HG02642 (cell line): Measurements from ENCODE around the gene ITGB5.

ENCODE experiments used
- ATAC-seq: cut with Tn5 transposase; IDR thresholded peaks from one replicate; pipeline ENCODE4 v1.9.1; 2021; ENCODE audit warnings: mild to moderate bottlenecking; ENCODE audit not compliant: unreplicated experiment, poor library complexity

The ITGB5 gene

DNA sequence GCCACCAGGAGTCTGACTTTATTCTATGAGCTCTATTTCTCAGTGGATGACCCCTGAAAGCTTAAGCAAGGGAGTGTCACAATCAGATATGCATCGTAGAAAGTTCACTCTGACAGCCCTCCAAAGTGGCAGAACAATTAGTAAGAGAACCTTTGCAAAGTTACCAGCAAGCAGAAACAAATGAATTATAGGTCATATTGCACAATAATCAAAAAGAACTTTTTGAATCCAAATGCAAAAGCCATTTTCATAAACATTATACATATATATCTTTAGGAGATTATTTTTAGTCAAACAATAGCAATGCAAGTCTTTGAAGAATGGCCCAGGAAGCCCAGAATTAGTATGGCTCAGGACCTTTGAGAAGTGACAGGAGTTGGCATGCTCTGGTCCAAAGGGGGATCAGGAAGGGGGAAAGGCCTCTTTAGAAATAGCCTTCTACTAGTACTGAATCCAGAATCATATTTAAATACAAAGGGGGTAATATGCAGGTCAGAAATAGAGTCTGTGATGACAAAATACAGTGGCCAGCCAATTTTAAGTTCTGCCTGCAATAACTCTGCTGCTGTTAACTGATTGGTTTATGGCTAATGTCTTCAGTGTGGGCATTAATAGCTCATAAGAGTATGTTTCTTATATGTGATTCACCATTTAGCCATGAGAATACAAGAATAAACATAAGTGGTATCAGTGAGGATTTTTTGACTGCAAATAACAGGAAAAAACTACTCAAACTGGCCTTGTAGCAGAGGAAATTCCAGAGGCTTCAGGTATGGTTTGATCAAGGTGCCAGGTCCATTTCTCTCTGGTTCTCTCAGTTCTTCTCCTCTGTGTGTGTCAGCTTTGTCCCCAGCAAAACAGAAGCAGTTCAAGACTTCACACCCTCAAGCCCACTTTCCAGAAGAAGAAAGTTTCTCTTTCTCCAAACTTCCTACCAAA lies 17.0 kb upstream of the ITGB5 start:
- no peak for ATAC-seq

- no peak for ATAC-seq
Observed at GRCh38 chr3:124896824-124897526, 9.8 kb upstream of the ITGB5 start.

DNA sequence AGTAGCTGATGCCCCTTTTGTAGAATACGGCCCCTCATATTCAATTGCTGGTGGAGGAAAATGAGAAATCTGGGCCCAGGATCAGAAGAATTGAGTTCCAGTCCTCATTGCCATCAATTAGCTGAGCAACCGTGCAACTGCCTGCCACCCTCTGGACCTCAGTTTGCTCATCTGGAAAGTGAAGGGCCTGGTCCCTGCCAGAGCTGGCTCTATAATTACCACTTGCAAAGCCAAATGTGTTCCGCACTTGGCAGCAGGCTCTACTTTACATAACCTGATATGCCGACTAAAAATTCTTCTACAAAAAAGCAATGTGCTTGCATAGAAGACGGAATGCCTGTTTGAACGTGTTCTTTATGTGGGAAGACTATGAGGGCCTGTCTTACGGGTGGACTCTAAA lies 8.6 kb upstream of the ITGB5 start:
- no peak for ATAC-seq

DNA sequence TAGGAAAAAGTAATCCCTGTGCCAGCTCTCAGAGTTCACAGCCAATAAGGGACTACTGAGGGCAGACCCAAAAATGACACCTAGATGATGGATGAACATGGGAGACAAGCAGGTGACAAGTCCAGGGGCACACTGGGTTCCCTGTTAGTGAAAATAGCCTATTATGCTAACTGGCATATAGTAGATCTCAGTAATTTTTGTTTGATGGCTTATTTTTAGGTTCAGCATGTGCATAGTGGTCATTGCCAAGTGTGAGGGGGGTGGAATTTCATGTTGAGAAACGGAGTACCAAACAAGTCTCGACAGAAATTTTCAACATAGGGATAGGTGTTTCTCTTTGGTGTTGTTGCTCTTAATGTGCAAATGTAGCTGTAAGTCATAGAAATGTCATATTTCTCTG lies 6.4 kb upstream of the ITGB5 start:
- ATAC-seq, result no peak

DNA sequence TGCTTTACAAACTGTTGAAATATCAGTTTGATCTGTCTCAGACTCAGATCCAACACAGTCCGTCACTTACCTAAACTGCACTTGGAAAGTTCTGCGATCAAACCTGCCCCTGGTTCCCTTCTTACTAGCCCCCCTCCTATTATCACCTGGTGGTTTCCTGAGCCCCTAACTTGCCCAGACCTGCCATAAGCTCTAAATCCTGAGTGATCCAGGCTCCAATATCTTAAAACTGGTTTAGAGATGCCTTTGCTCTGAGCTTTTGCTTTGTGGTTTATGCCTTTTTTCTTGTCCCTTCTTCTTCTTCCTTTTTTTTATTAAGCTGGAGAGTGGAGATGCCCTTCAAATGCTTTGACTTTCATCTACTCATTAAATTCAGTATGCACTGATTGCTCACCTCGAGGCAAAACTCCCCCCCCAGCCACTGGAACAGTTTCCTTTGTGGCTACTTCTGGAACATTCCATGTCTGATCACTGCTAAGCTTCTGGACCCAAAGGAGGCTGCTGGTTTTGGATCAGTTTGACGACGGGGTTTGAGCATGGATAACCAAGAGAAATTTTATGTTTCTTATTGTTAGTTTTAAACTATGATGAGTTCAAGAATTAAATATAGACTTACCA lies 3.5 kb upstream of the ITGB5 start:
- no peak for ATAC-seq

DNA sequence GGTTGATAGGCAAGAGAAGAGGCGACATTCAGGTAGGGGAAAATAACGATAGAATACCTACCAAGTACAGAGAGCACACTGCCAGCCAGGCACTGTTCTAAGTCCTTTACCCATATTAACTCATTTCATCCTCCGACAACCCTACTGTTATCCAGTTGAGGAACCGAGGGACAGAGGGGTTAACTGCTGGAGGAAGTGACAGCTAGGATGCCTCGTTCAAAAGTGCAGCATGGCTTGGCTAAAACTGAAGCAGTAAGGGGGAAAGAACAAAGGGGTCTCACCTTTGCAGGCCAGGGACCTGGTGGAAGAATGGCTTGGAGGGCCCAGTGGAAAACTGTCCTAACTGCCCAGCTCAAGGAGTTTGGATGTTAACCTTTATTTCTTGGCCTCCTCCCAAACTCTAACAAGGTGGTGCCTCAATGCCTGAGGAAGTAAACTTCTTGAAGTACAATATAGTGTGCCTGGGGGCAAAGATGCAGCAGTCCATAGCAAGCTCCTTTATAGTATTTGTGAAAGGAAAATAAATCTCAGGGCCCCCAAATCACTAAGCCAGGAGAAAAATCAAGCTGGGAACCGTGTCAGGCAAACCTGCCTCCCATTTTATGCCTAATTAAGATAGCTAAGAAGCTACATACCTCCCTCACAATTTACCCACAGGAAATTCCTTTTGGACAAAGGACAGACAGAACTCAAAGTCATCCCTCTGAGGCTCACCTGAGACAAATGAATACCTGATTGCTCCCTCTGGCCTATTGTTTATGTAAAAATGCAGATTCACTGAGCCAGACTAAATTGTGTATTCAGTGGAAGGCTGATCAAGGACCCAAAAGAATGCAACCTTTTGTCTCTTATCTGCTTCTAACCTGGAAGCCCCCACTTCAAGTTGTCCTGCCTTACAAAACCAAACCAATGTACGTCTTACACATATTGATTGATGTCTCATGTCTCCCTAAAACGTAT lies 1.6 kb upstream of the ITGB5 start:
- no peak for ATAC-seq

DNA sequence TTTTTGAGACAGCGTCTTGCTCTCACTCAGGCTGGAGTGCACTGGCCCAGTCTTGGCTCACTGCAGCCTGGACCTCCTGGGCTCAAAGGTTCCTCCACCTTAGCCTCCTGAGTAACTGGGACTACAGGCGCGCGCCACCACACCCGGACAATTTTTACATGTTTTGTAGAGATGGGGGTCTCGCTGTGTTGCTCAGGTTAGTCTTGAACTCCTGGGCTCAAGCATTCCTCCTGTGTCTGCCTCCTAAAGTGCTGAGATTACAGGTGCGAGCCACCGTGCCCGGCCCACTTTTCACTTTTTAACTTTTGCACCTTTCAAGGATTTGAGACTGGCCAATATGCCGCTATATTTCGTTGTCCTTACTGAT lies 750 bp upstream of the ITGB5 start:
- no peak for ATAC-seq

GRCh38 chr3:124886168-124887056 lies 753 bp downstream of the ITGB5 start:
- peak; percentile 49 for ATAC-seq

GRCh38 chr3:124885466-124886167 lies 1.5 kb downstream of the ITGB5 start:
- ATAC-seq, result no peak

DNA sequence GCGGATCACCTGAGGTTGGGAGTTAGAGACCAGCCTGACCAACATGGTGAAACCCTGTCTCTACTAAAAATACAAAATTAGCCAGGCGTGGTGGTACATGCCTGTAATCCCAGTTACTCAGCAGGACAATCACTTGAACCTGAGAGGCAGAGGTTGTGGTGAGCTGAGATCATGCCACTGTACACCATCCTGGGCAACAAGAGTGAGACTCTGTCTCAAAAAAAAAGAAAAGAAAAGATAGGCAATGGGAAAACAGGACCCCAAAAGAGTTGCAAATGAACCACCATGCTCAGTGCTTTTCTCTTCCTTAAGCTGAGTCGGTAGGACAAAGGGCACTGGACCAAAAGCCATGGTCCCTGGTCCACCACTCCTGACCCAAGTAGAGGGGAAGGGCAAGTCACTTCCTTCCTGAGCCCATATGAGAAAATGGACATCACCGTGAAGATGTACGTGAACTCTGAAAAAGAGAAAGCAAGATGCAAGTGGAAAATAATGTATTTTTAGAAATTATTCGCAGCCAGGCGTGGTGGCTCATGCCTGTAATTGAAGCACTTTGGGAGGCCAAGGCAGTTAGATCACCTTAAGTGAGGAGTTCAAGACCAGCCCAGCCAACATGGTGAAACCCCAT lies 2.6 kb downstream of the ITGB5 start:
- ATAC-seq, result no peak

GRCh38 chr3:124883766-124884473 lies 3.2 kb downstream of the ITGB5 start:
- ATAC-seq, result no peak

GRCh38 chr3:124882816-124883747 lies 4.1 kb downstream of the ITGB5 start:
- no peak for ATAC-seq

DNA sequence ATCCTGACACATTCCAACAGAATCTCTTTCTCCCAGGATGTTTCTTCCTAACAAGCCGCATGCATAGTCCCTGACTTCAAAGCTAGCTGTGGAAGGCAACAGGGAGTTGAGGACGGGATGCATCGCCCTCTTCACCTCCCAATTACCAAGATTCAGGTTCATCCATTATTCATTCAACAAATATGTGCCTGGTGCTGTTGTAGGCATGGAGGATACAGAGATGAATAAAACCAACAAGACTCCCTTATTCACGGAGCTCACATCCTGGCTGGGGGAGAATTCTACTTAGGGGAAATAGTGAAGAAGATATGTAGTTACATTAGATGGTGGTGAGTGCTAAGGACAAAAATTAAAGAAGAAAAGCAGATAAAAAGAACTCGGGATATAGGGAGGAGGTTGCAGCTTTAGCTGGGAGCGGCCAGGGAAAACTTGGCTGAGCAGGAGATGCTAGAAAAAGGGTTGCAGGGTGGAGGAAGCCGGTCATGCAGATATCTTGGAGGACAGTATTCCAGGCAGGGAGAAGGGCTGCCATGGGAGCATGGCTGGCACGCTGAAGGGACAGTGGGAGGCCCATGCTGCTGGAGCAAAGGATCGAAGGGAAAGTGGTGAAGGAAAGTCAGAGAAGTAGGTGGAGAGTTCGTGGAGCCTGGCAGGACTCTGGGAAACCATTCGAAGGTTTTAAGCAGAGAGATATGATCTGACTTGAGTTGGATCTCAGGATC lies 5.0 kb downstream of the ITGB5 start:
- ATAC-seq, result no peak

GRCh38 chr3:124879337-124879680 lies 7.9 kb downstream of the ITGB5 start:
- ATAC-seq, result no peak

DNA sequence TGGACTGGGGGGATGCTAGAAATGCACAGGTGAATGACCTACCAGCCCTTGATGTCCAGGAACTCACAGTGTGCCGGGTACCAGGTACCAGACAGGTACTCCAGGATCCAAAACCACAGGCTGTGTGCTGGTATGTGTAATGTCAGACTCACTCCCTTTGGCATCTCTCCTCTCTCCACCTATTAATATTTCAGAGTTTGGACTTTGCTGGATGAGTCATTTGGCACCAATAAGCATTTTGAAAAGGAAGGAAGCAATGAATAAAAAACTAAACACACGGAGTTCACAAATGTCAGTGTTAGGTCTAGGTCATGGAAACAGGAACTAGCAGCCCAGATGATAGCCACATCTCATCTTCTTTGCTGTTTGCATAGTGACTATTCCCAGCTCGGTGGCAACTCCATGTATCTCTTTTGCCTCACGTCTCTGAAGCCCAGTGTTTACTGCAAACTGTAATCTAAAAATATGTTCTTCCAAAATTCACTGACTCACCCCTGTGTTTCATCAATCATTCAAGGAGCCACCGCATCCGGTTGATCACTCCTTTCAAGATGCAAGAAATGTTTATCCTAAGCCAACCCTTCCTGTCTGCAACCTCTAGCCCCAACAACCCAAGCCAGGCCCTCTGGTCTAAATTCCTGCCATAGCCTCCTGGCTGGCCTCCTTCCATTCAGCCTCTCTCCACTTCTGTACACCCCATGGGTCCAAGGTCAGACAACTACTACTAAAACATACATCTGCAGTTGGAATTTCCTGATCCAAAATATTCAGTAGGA lies 8.4 kb downstream of the ITGB5 start:
- no peak for ATAC-seq
